Body of pancreas (tissue), 4 donors: ENCODE data around the gene SSNA1. TPM values are rescaled to one million over a fixed set of nuclear protein-coding genes. Genes with fewer than 3 reads are reported as not detected.

ENCODE experiments used
- ATAC-seq: fragments of 150-250 bp; one replicate; pipeline ENCODE4 v1.9.1; 2016
- DNase-seq, 4 donors: peaks; one replicate each; pipeline ENCODE4 v3.0.0-alpha.2; 2019
- H3K27ac ChIP-seq, 4 donors: fragments of 200-600 bp; sonication (generic); 1 replicate in 3 of 4; 2 replicates in 1 of 4; pipeline versions ENCODE4 v1.5.1 to v1.6.1; 2016 to 2019; ENCODE audit warnings: mild to moderate bottlenecking in 1 of 4, mixed read lengths in 1 of 4, moderate library complexity in 1 of 4
- H3K27me3 ChIP-seq, 2 donors: fragments of 200-600 bp; sonication (generic); one replicate each; pipeline ENCODE4 v1.6.0; 2016; ENCODE audit warnings: mild to moderate bottlenecking in 1 of 2
- H3K36me3 ChIP-seq, 2 donors: fragments of 200-600 bp; sonication (generic); replicated peaks in 1 of 2; 2 replicates each; pipeline ENCODE4 v1.5.1; 2016; ENCODE audit warnings: low read depth in 2 of 2; ENCODE audit not compliant: insufficient read depth in 1 of 2
- H3K4me1 ChIP-seq: fragments of 200-600 bp; sonication (generic); one replicate; pipeline ENCODE4 v1.6.0; 2016
- H3K4me3 ChIP-seq, 2 donors: fragments of 200-600 bp; sonication (generic); 1 replicate in 1 of 2; 2 replicates in 1 of 2; pipeline ENCODE4 v1.5.1; 2016 to 2019
- H3K9me3 ChIP-seq, 3 donors: fragments of 200-600 bp; sonication (generic); 1 replicate in 2 of 3; 2 replicates in 1 of 3; pipeline ENCODE4 v1.5.1; 2016
- CTCF ChIP-seq, 7 experiments: fragments of 450-650 bp in 4 of 7; fragments of 200-600 bp in 3 of 7; sonication (generic) in 3 of 7; IDR thresholded peaks; one replicate each; pipeline ENCODE4 v1.5.1; 2016 to 2019; ENCODE audit warnings: antibody characterized with exemption in 7 of 7
- POLR2A ChIP-seq, 3 donors: fragments of 450-650 bp; IDR thresholded peaks; one replicate each; pipeline ENCODE4 v1.6.1; 2016; ENCODE audit warnings: antibody characterized with exemption in 3 of 3, mild to moderate bottlenecking in 2 of 3
- WGBS, 2 donors: methylation state at CpG; one replicate each; pipeline ENCODE4 v1.1.5; 2017; 5-methylcytosine and 5-hydroxymethylcytosine counted together
- intact Hi-C: fragments of 100-400 bp; cut with DNase I; formaldehyde crosslinking; loops from one replicate; pipeline ENCODE4 v1.15.1; 2023
- total RNA-seq, 2 donors: library from RNA; depleted of rRNA; stranded (reverse); fragments of >200 nt; gene quantifications; one replicate each; pipeline ENCODE4 v1.1.0, GENCODE V29; 2016

SSNA1 gene
- total RNA-seq, 2 donors from 2014 or later = 62.3 to 79.1 TPM

GRCh38 chr9:137167747-137168572, 20.5 kb upstream of the SSNA1 start:
- ATAC-seq (no peak), DNase-seq (peak in 2 of 4 donors; percentile 25 to 41)
- WGBS, 2 donors = 0 to 3% methylated on average over 3 to 53 of the region's 57 CpGs
- TF ChIP-seq CTCF (IDR thresholded peaks at IDR 0.05) (no peak), POLR2A (IDR thresholded peaks at IDR 0.05) (no peak)
- intact Hi-C loops = loop anchor here (5.0 kb wide), 1 partner anchor 36 kb away; no protein-coding TSS in a partner anchor
- H3K4me1 ChIP-seq = peaks cover 41% of the 10 kb centered on the region
- H3K36me3 ChIP-seq = no peaks in the 10 kb centered on the region
- no peak overlapping the region for H3K27ac ChIP-seq
- H3K27me3 ChIP-seq = peaks cover 0 to 9% of the 10 kb centered on the region in 2 donors
- H3K9me3 ChIP-seq = no peaks in the 10 kb centered on the region
- no peak overlapping the region for H3K4me3 ChIP-seq

- Histone ChIP-seq H3K36me3 (no peaks in the 10 kb centered on the region), H3K27ac (no peak overlapping the region), H3K9me3 (no peaks in the 10 kb centered on the region), H3K4me3 (no peak overlapping the region), H3K4me1 (peaks cover 35% of the 10 kb centered on the region), H3K27me3 (peaks cover 0 to 5% of the 10 kb centered on the region in 2 donors)
- intact Hi-C loops = loop anchor here (5.0 kb wide), 1 partner anchor 36 kb away; no protein-coding TSS in a partner anchor
- 0% methylated on average over 6 to 36 of the region's 36 CpGs for WGBS, 2 donors
- ATAC-seq (peak; percentile 12), DNase-seq (peak in 1 of 4 donors; percentile 28)
- TF ChIP-seq CTCF (IDR thresholded peaks at IDR 0.05) (no peak), POLR2A (IDR thresholded peaks at IDR 0.05) (no peak)
These were observed 19.9 kb upstream of the SSNA1 start for GRCh38 chr9:137168573-137168903.

GRCh38 chr9:137168904-137169856, 19.3 kb upstream of the SSNA1 start:
- peaks cover 0 to 5% of the 10 kb centered on the region in 2 donors for H3K27me3 ChIP-seq
- peak; percentile 68 to 83 (median 72) for DNase-seq
- H3K9me3 ChIP-seq = no peaks in the 10 kb centered on the region
- TF ChIP-seq POLR2A (IDR thresholded peaks at IDR 0.05) = peak in 2 of 3 donors; percentile 9 to 15
- peak in 4 of 7 experiments; percentile 20 to 45 (median 35) for TF ChIP-seq CTCF (IDR thresholded peaks at IDR 0.05)
- H3K4me3 ChIP-seq = no peak overlapping the region
- intact Hi-C loops = loop anchor here (5.0 kb wide), 1 partner anchor 37 kb away; no protein-coding TSS in a partner anchor
- 0 to 4% methylated on average over 11 to 124 of the region's 124 CpGs for WGBS, 2 donors
- peak; percentile 70 for ATAC-seq
- H3K27ac ChIP-seq = peak overlapping the region in 1 of 4 donors; percentile 3
- no peaks in the 10 kb centered on the region for H3K36me3 ChIP-seq
- peaks cover 35% of the 10 kb centered on the region for H3K4me1 ChIP-seq

GRCh38 chr9:137169896-137170358, 18.5 kb upstream of the SSNA1 start, which contains the start of gene LRRC26:
TSS of gene LRRC26 (minus strand) at chr9:137170051. CDS start at chr9:137169943, 108 bp downstream.
- Histone ChIP-seq H3K27ac (peak within 1 kb of the TSS in 1 of 4 donors; percentile 3), H3K9me3 (no peaks in the 10 kb centered on the region), H3K27me3 (peaks cover 0 to 1% of the 10 kb centered on the region in 2 donors), H3K4me1 (peaks cover 35% of the 10 kb centered on the region), H3K4me3 (no peak within 1 kb of the TSS), H3K36me3 (no peaks in the 10 kb centered on the region)
- ATAC-seq (no peak), DNase-seq (peak in 2 of 4 donors; percentile 28 to 38)
- TF ChIP-seq CTCF (IDR thresholded peaks at IDR 0.05) (no peak), POLR2A (IDR thresholded peaks at IDR 0.05) (no peak)
- WGBS, 2 donors = 14 to 35% methylated on average over 11 to 38 of the region's 41 CpGs
- intact Hi-C loops = loop anchor here (5.0 kb wide), 1 partner anchor 38 kb away; no protein-coding TSS in a partner anchor
